KMS-11 (cell line): ENCODE results near the gene PDCD4.

Experiments used
- H2AFZ ChIP-seq: fragments of 200-600 bp; sonication (generic); 2 replicates; pipeline ENCODE4 v1.6.1; 2016; ENCODE audit warnings: antibody characterized with exemption, mixed run types, low read depth
- H3K27ac ChIP-seq: fragments of 200-600 bp; sonication (generic); 2 replicates; pipeline ENCODE4 v1.6.1; 2016; ENCODE audit warnings: mild to moderate bottlenecking, mixed run types
- H3K27me3 ChIP-seq: fragments of 200-600 bp; sonication (generic); 2 replicates; pipeline ENCODE4 v1.6.1; 2017; ENCODE audit warnings: mild to moderate bottlenecking, low read depth, mixed run types, moderate library complexity; ENCODE audit not compliant: insufficient read depth
- H3K36me3 ChIP-seq: fragments of 200-600 bp; sonication (generic); 2 replicates; pipeline ENCODE4 v1.6.1; 2017; ENCODE audit warnings: mild to moderate bottlenecking, mixed run types; ENCODE audit not compliant: insufficient read depth
- H3K4me1 ChIP-seq: fragments of 200-600 bp; sonication (generic); 2 replicates; pipeline ENCODE4 v1.6.1; 2016; ENCODE audit warnings: mild to moderate bottlenecking, low read depth, mixed run types; ENCODE audit not compliant: poor library complexity, severe bottlenecking
- H3K4me2 ChIP-seq: fragments of 200-600 bp; sonication (generic); 2 replicates; pipeline ENCODE4 v1.7.0; 2016; ENCODE audit warnings: mild to moderate bottlenecking, mixed run types
- H3K4me3 ChIP-seq: fragments of 200-600 bp; sonication (generic); IDR thresholded peaks from 2 replicates; pipeline ENCODE4 v1.6.1; 2017; ENCODE audit warnings: low read depth, low read length, mixed read lengths; ENCODE audit not compliant: insufficient read depth
- H3K79me2 ChIP-seq: fragments of 200-600 bp; sonication (generic); 2 replicates; pipeline ENCODE4 v1.6.1; 2016; ENCODE audit warnings: low read depth, mixed run types; ENCODE audit not compliant: insufficient read depth
- H3K9ac ChIP-seq: fragments of 200-600 bp; sonication (generic); 2 replicates; pipeline ENCODE4 v1.6.1; 2016; ENCODE audit warnings: mild to moderate bottlenecking, mixed run types
- H4K20me1 ChIP-seq: fragments of 200-600 bp; sonication (generic); 2 replicates; pipeline ENCODE4 v1.6.1; 2016; ENCODE audit warnings: mild to moderate bottlenecking, mixed run types; ENCODE audit not compliant: insufficient read depth
- CTCF ChIP-seq: fragments of 200-600 bp; sonication (generic); conservative IDR thresholded peaks from 2 replicates; pipeline ENCODE4 v1.6.1; 2017; ENCODE audit warnings: low read depth, mild to moderate bottlenecking, antibody characterized with exemption, low read length, moderate library complexity, mixed read lengths

The PDCD4 gene

GRCh38 chr10:110918643-110919348, 47.1 kb downstream of the PDCD4 start, which contains the start of gene BBIP1:
Gene BBIP1 (minus strand): TSS chr10:110919180. CDS start chr10:110918157, 1,023 bp downstream.
- peaks cover 46% of the 10 kb centered on the region for H3K79me2 ChIP-seq
- peaks cover 49% of the 10 kb centered on the region for H3K4me1 ChIP-seq

GRCh38 chr10:110919349-110919931, 47.7 kb downstream of the PDCD4 start, which contains the start of gene SHOC2:
Gene SHOC2 (plus strand): TSS chr10:110919604. CDS start chr10:110964359, 44,755 bp downstream.
- TF ChIP-seq CTCF: no peak
- Histone ChIP-seq H3K4me3 (peak within 1 kb of the TSS; percentile 57), H3K4me1 (peaks cover 55% of the 10 kb centered on the region), H3K36me3 (no peaks in the 10 kb centered on the region), H4K20me1 (peaks cover 9% of the 10 kb centered on the region; the same call in 1 of the 2 replicates), H2AFZ (peak within 1 kb of the TSS; percentile 91), H3K9ac (peak within 1 kb of the TSS; percentile 83), H3K4me2 (peak within 1 kb of the TSS; percentile 98), H3K79me2 (peaks cover 53% of the 10 kb centered on the region), H3K27ac (peak within 1 kb of the TSS; percentile 90), H3K27me3 (no peaks in the 10 kb centered on the region)

More at GRCh38 chr10:110918643-110919348, 47.1 kb downstream of the PDCD4 start, which contains the start of gene BBIP1:
- 0 out of 2 replicates have a peak, but pooled peaks have one; percentile 27 for TF ChIP-seq CTCF
- Histone ChIP-seq H3K4me3 (peak within 1 kb of the TSS; percentile 57), H3K4me2 (peak within 1 kb of the TSS; percentile 98), H3K9ac (peak within 1 kb of the TSS; percentile 83), H3K36me3 (no peaks in the 10 kb centered on the region), H4K20me1 (0 out of 2 replicates have a peak, but pooled peaks cover 4% of the 10 kb centered on the region), H3K27me3 (no peaks in the 10 kb centered on the region), H2AFZ (peak within 1 kb of the TSS; percentile 91), H3K27ac (peak within 1 kb of the TSS; percentile 90)

- Histone ChIP-seq H3K4me3 (no peak overlapping the region), H4K20me1 (peaks cover 9% of the 10 kb centered on the region; the same call in 1 of the 2 replicates), H3K4me2 (peak overlapping the region; percentile 77), H3K36me3 (no peaks in the 10 kb centered on the region), H3K27me3 (no peaks in the 10 kb centered on the region), H3K9ac (peak overlapping the region; percentile 79), H2AFZ (no peak overlapping the region), H3K79me2 (peaks cover 61% of the 10 kb centered on the region), H3K4me1 (peaks cover 63% of the 10 kb centered on the region), H3K27ac (peak overlapping the region; percentile 77)
- TF ChIP-seq CTCF: no peak
Measured at GRCh38 chr10:110919971-110920881, 48.5 kb downstream of the PDCD4 start.

GRCh38 chr10:110923856-110924493, 52.2 kb downstream of the PDCD4 start:
- H3K27ac ChIP-seq: peak overlapping the region; percentile 56
- peaks cover 79% of the 10 kb centered on the region for H3K4me1 ChIP-seq
- H3K9ac ChIP-seq: peak overlapping the region; percentile 33; the same call in 1 of the 2 replicates
- H3K27me3 ChIP-seq: no peaks in the 10 kb centered on the region
- no peak overlapping the region for H2AFZ ChIP-seq
- peaks cover 14% of the 10 kb centered on the region; the same call in 1 of the 2 replicates for H4K20me1 ChIP-seq
- H3K4me2 ChIP-seq: peak overlapping the region; percentile 77
- TF ChIP-seq CTCF: no peak
- peaks cover 89% of the 10 kb centered on the region for H3K79me2 ChIP-seq
- H3K4me3 ChIP-seq: no peak overlapping the region
- no peaks in the 10 kb centered on the region for H3K36me3 ChIP-seq
